ENCODE data around the gene TBC1D22A.

- TF ChIP-seq POLR2A (IDR thresholded peaks at IDR 0.05; ENCODE audit: low read depth, low read length) (no peak), SUZ12 (IDR thresholded peaks at IDR 0.05; ENCODE audit: unreplicated experiment) (no peak), JUNB (IDR thresholded peaks at IDR 0.05) (no peak), CTCF (IDR thresholded peaks at IDR 0.05 in 2 of 3, conservative IDR thresholded peaks at IDR 0.05 in 1 of 3; ENCODE audit: control insufficient read depth in 2 of 3, extremely low read depth in 1 of 3, insufficient read depth in 1 of 3, low read depth in 3 of 3, low read length in 3 of 3) (no peak), RB1 (IDR thresholded peaks at IDR 0.05; ENCODE audit: borderline replicate concordance) (no peak)
Measured at GRCh38 chr22:46962406-46962805, 200.0 kb downstream of the TBC1D22A start.

All from GM12878 (cell line).